ENCODE results near the gene HELB.

- TF ChIP-seq CTCF (IDR thresholded peaks at IDR 0.05; ENCODE audit: poor library complexity, severe bottlenecking) (no peak), EZH2 (IDR thresholded peaks at IDR 0.05; ENCODE audit: borderline replicate concordance, insufficient read depth, low read length, poor library complexity, severe bottlenecking) (no peak), TAF1 (IDR thresholded peaks at IDR 0.05; ENCODE audit: low read depth) (no peak), EP300 (conservative IDR thresholded peaks at IDR 0.05; ENCODE audit: poor library complexity, severe bottlenecking) (no peak), REST (IDR thresholded peaks at IDR 0.05; ENCODE audit: borderline replicate concordance) (no peak)
Observed at GRCh38 chr12:66279123-66279712, 23.1 kb upstream of the HELB start.
